A673 (cell line): ENCODE data around the gene RTN1. TPM values are rescaled to one million over a fixed set of nuclear protein-coding genes. Genes with fewer than 3 reads are reported as not detected.

ENCODE experiments used
- BruUV-seq: library from RNA; stranded (reverse); fragments of 400-500 nt; replicated peaks from 2 replicates; lab custom pipeline; 2021; lab: Mats Ljungman, UMichigan
- CTCF ChIA-PET: fragments of 300-600 bp; sonication (Branson Sonifier 250); formaldehyde crosslinking; loops from one replicate; lab custom pipeline; 2022; ENCODE audit warnings: antibody characterized with exemption; lab: Charles Lee
- POLR2A ChIA-PET: fragments of 300-600 bp; sonication (Branson Sonifier 250); formaldehyde crosslinking; loops from one replicate; lab custom pipeline; 2022; ENCODE audit warnings: antibody characterized with exemption; ENCODE audit not compliant: low non-redundant PET; lab: Charles Lee
- DNase-seq: peaks from one replicate; pipeline ENCODE4 v3.0.0-alpha.2; 2015; ENCODE audit warnings: low spot score
- H3K27ac ChIP-seq: fragments of 200-600 bp; sonication (generic); 2 replicates; pipeline ENCODE4 v1.5.1; 2016; ENCODE audit warnings: mixed run types, low read depth, mild to moderate bottlenecking, mixed read lengths, antibody characterized with exemption, low read length; ENCODE audit not compliant: poor library complexity, severe bottlenecking
- H3K27me3 ChIP-seq: fragments of 200-600 bp; sonication (generic); replicated peaks from 2 replicates; pipeline ENCODE4 v1.6.1; 2017; ENCODE audit warnings: mixed run types, low read depth, mild to moderate bottlenecking, mixed read lengths, antibody characterized with exemption, low read length; ENCODE audit not compliant: insufficient read depth, poor library complexity
- H3K36me3 ChIP-seq: fragments of 200-600 bp; sonication (generic); 2 replicates; pipeline ENCODE4 v1.6.1; 2016; ENCODE audit warnings: mixed run types, mild to moderate bottlenecking, mixed read lengths, antibody characterized with exemption, low read length; ENCODE audit not compliant: insufficient read depth, poor library complexity, severe bottlenecking
- H3K4me1 ChIP-seq: fragments of 200-600 bp; sonication (generic); 2 replicates; pipeline ENCODE4 v1.6.1; 2017; ENCODE audit warnings: mixed run types, mild to moderate bottlenecking, mixed read lengths, antibody characterized with exemption, low read length; ENCODE audit not compliant: insufficient read depth, poor library complexity, severe bottlenecking
- H3K4me3 ChIP-seq: fragments of 200-600 bp; sonication (generic); 2 replicates; pipeline ENCODE4 v1.5.1; 2016; ENCODE audit warnings: low read depth, mixed run types, mild to moderate bottlenecking, mixed read lengths, low read length; ENCODE audit not compliant: poor library complexity, severe bottlenecking
- H3K9me3 ChIP-seq: fragments of 200-600 bp; sonication (generic); 2 replicates; pipeline ENCODE4 v1.6.1; 2016; ENCODE audit warnings: mixed run types, low read depth, mild to moderate bottlenecking, mixed read lengths, antibody characterized with exemption, low read length; ENCODE audit not compliant: poor library complexity, severe bottlenecking
- EZH2 ChIP-seq: fragments of 200-600 bp; sonication (generic); IDR thresholded peaks from 2 replicates; pipeline ENCODE4 v1.6.1; 2017; ENCODE audit warnings: borderline replicate concordance, low read depth, mild to moderate bottlenecking, mixed read lengths, antibody characterized with exemption, low read length; ENCODE audit not compliant: poor library complexity, severe bottlenecking
- intact Hi-C: fragments of 100-400 bp; cut with micrococcal nuclease; formaldehyde crosslinking; loops from one replicate; pipeline ENCODE4 v1.10.0; 2022; ENCODE audit not compliant: unreplicated experiment
- total RNA-seq: library from RNA; stranded (reverse); gene quantifications from 2 replicates; pipeline ENCODE4 v1.2.3, GENCODE V29; 2021
- TF ChIP-seq, protein P1 (sequence below): fragments of 300-800, 200-600 bp; sonication (generic); conservative IDR thresholded peaks from 2 replicates; pipeline ENCODE4 v1.5.1; 2017; ENCODE audit warnings: low read depth, mild to moderate bottlenecking, antibody characterized with exemption, low read length, moderate library complexity, mixed read lengths

RTN1 gene
- total RNA-seq, 1 experiment from 2014 or later, result 4.0 TPM

DNA sequence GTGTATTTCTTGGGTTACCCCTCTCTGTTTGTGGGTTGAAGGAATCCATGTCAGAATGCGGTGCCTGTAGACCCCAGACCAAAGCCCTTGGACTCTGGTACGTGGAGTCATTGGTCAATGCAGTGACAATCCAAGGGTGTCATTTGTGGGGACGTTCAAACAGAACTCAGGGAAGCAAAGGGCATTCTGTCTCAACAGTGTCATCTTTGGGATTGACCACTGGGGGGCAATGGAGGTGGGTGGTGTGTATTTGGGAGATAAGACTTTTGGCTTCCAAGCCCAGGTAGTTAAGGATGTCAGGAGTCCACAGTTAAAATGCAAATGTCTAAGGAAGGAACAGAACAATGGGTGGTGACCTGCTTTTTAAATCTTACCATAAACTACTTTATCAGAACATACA is 239.3 kb downstream of the RTN1 start:
- H3K27ac ChIP-seq, result no peak overlapping the region
- BruUV-seq, result no TSS peak

DNA sequence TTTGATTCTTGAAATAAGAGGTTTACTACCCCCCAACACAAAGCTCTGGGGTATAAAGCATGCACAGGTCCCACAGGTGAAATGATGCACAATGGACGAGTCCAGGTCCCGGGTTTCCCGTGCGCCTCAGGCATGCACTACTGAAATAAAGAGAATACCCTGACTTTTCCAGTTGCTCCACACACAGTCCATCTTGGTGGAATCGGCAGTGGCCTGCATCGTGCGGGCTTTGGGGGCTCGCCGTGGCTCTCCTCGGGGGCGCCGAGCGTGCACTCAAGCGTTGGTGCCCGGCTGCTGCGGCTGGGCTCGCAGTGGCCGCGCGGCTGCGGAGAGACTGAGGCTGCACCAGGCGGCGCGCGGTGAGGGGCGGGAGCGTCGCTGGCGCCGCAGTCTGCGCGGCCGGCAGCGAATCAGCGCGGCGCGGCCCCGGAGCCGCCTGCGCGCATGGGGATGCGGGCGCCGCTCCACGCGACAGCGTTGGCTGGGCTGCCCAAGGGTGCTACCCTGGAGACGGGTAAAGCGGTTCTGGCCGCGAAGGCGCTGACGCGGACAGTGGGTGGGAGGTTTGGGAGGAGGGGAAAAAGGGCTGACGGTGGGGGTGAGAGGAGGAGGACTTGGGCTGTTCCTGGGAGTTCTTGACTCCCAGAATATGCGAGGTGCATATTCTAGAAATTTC is 240.2 kb downstream of the RTN1 start:
- no TSS peak for BruUV-seq
- POLR2A ChIA-PET, result no interaction called here
- DNase-seq, result peak; percentile 62
- H3K27me3 ChIP-seq, result peaks cover 17% of the 10 kb centered on the region
- H3K36me3 ChIP-seq, result no peaks in the 10 kb centered on the region
- H3K4me1 ChIP-seq, result peaks cover 6% of the 10 kb centered on the region
- H3K27ac ChIP-seq, result no peak overlapping the region
- CTCF ChIA-PET, result no interaction called here
- H3K4me3 ChIP-seq, result peak overlapping the region; percentile 52
- intact Hi-C loops, result loop anchor here (5.0 kb wide), 2 partner anchors 267 to 287 kb away; no protein-coding TSS in a partner anchor
- TF ChIP-seq, protein P1, sequence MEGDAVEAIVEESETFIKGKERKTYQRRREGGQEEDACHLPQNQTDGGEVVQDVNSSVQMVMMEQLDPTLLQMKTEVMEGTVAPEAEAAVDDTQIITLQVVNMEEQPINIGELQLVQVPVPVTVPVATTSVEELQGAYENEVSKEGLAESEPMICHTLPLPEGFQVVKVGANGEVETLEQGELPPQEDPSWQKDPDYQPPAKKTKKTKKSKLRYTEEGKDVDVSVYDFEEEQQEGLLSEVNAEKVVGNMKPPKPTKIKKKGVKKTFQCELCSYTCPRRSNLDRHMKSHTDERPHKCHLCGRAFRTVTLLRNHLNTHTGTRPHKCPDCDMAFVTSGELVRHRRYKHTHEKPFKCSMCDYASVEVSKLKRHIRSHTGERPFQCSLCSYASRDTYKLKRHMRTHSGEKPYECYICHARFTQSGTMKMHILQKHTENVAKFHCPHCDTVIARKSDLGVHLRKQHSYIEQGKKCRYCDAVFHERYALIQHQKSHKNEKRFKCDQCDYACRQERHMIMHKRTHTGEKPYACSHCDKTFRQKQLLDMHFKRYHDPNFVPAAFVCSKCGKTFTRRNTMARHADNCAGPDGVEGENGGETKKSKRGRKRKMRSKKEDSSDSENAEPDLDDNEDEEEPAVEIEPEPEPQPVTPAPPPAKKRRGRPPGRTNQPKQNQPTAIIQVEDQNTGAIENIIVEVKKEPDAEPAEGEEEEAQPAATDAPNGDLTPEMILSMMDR, result no peak
- no peak for TF ChIP-seq EZH2
- H3K9me3 ChIP-seq, result no peaks in the 10 kb centered on the region

More for the DNA sequence above, 239.3 kb downstream of the RTN1 start:
- intact Hi-C loops, result loop anchor here (5.0 kb wide), 2 partner anchors 266 to 286 kb away; no protein-coding TSS in a partner anchor
- peak; percentile 52 for DNase-seq
- Histone ChIP-seq H3K27me3 (peaks cover 17% of the 10 kb centered on the region), H3K9me3 (no peaks in the 10 kb centered on the region), H3K4me1 (peaks cover 6% of the 10 kb centered on the region), H3K36me3 (no peaks in the 10 kb centered on the region), H3K4me3 (no peak overlapping the region)
- TF ChIP-seq, protein P1, result peak; percentile 58
- no peak for TF ChIP-seq EZH2
- ChIA-PET POLR2A (no interaction called here), CTCF (interaction anchor here (2.1 kb wide), 1 partner anchor 267 kb away, joined by 15 read pairs; no protein-coding TSS in a partner anchor)

DNA sequence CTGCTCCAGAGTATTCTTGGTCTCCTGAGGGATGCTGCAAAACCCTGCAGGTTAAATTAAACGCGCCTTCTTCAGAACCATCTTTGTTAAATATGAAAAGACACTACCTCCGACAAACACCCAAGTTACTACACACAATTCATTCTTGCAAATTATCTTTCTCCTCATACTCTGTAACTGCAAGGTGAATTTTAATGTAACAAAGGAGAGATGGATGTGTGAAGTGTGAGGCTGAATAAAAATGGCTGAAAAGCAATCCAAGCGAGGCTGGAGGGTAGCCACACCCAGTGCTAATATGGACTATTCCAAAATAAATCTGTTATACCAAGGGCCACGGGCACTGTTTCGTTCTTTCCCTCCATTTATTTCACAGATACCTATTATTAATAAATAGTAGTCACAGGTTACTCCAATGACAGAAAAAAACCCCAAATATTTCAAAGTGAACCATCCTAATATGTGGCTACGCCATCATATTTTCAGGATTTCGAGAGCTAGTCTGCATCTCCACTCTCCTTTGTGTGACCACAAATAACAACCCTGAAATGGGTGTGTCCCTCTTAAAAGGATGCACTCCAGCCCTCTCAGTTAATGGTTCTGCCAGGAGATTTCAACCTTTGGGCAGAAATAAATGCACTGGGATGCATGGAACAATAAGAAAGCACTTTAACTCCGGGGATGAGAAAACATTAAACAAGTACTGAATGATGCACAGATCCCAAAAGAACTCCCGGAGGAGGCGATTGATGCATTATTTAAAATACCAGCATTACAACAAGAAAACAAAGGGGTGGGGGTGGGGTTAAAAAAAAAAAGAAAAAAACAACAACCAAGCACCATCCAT is 240.9 kb downstream of the RTN1 start:
- H3K4me1 ChIP-seq, result peaks cover 6% of the 10 kb centered on the region
- intact Hi-C loops, result loop anchor here (5.0 kb wide), 2 partner anchors 268 to 288 kb away; no protein-coding TSS in a partner anchor
- CTCF ChIA-PET, result no interaction called here
- TF ChIP-seq, protein P1, result no peak
- TF ChIP-seq EZH2, result no peak
- no peak for DNase-seq
- H3K36me3 ChIP-seq, result no peaks in the 10 kb centered on the region
- POLR2A ChIA-PET, result no interaction called here
- peak overlapping the region; percentile 52 for H3K4me3 ChIP-seq
- H3K27ac ChIP-seq, result no peak overlapping the region
- H3K27me3 ChIP-seq, result peaks cover 17% of the 10 kb centered on the region
- H3K9me3 ChIP-seq, result no peaks in the 10 kb centered on the region
- BruUV-seq, result no TSS peak
